HG03196 (cell line): ENCODE data around the gene ARHGAP24.
A peak's percentile ranks its signal among the peaks of the same experiment; 100 is the strongest.
"Not testable (repeated sequence)": the region's sequence is repeated elsewhere in the genome, so short reads cannot be mapped to it uniquely, and the experiment has no call there.

ENCODE experiments used
- ATAC-seq: cut with Tn5 transposase; IDR thresholded peaks from one replicate; pipeline ENCODE4 v1.9.1; 2021; ENCODE audit not compliant: unreplicated experiment

The ARHGAP24 gene

DNA sequence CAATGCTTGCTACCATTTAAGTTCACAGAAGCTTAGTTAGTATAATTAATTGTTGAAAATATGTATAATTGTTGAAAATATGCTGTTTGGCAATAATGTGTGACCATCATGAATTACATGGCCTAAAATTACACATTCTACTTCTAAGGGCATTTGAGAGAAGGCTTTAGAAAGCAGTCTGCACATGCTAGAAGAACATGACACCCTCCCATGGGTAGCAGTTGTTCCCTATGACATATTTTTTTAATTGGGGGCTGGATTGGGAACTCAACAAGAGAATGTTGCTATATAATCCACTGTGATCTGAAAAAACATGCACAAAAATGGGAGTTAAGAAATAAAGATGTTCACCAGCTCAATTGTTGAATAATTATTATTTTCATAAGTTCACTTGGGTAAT, 331.4 kb downstream of the ARHGAP24 start:
- no peak for ATAC-seq

DNA sequence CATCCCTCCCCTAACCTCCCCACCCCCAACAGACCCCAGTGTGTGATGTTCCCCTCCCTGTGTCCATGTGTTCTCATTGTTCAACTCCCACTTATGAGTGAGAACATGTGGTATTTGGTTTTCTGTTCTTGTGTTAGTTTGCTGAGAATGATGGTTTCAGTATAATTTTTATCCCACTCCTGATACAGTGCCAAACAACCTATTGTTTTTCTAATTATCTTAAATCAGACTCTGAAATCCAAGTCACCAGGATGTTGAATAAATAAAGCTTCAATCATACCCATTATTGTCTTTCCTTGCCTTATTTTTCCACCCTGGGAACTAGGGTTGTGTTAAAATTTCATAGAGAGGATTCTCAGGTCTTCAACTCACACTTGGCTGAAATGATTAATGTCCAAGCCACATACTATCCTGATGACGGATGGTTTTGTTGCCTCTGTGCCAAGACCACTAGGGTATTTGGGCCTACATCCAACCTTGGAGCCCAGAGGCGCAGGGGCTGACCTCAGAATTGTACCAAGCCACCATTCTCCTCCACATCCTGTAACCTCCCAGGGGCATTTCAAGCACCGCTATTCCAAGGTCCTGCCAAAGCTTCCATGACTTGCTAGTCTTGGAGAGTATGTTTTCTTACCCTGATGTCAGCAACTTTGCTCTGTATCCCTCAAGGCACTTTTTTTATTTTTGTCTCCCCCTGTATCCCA, 332.4 kb downstream of the ARHGAP24 start:
- no peak for ATAC-seq

DNA sequence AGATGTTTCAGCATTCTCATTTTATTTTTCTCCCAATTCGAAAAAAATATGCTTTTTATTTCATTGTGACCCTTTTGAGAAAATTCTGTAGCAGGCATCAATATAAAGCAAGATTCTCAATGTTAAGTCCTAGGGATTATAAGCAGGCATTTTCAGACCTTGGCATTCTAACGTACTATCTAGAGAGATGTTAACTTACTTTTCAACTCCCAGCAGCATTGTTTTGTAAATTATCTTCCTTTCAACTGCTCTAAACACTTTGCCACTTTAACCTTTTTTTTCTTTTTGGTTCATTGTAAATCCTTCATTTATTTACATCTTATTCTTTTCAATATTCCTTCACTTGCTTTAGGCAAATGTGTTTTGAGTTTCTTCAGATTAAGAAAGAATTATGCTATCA, 333.2 kb downstream of the ARHGAP24 start:
- no peak for ATAC-seq

DNA sequence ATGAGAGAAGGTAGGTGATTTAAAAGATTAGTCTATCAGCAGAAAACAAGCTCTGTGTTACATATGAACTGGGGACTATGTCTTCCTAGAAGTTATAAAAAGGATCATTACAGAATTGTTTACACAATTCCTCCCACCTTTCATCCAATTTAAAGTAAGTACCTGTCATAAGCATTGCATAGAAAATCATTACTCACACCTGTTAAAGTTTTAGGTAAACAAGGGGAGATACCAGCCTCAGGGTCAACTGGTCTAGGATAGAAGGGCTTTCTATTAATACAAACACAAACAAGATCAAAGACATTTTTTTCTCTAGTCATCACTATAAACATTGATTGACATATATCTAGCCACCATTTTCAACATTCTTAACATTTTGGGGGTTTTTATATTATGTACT, 333.9 kb downstream of the ARHGAP24 start:
- ATAC-seq, result no peak

DNA sequence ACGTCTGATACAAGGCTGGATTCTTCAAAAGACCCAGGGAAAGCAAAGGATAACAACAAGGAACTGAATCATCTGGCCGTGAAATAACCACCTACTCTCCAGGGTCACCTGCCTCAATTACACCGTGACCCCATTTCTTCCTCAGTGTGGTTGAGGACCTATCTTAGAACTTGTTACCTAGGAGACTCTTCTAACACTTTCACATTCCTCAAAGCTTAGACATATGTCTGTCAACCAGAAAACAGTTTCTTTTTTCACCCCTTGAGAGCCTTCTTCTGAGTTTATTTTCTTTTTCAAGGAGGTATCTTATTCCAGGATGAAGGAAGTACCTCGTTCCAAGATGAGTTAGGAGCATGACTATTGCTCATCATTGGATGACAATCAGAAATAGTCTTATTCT, 337.8 kb downstream of the ARHGAP24 start:
- ATAC-seq, result no peak

DNA sequence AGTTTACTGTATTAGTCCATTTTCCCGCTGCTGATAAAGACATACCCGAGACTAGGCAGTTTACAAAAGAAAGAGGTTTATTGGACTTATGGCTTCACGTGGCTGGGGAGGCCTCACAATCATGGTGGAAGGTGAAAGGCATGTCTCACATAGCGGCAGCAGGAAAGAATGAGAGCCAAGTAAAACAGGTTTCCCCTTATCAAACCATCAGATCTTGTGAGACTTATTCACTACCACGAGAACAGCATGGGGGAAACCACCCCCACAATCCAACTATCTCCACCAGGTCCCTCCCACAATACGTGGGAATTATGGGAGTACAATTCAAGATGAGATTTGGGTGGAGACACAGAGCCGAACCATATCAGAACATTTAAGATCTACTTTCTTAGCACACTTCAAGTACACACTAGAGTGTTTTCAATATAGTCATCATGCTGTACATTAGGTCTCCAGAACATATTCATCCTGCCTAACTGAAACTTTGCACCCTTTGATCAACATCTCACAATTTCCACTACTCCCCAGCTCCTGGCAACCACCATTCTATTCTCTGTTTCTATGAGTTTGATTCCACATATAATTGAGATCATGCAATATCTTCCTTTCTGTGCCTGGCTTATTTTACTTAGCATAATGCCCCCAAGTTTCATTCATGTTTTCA, 341.0 kb downstream of the ARHGAP24 start:
- no peak for ATAC-seq

DNA sequence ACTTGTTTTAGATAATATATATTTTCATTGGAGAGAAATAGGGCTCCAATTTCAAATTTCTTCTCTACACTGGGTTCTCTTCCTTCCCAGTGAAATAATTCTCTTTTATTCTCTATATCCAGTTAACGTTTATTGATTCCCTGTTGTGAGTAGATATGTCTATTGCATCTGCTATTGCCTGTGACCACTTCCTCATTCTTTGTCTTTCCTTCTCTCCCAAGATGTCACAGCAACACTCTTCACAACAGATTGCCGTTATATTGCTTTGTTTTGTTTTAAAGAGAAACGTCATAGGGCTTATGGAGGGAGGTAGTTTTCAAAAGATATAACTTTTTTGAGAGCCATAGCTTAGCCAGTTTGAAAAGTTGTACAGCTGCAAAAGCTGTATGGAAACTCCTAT, 343.8 kb downstream of the ARHGAP24 start:
- no peak for ATAC-seq

DNA sequence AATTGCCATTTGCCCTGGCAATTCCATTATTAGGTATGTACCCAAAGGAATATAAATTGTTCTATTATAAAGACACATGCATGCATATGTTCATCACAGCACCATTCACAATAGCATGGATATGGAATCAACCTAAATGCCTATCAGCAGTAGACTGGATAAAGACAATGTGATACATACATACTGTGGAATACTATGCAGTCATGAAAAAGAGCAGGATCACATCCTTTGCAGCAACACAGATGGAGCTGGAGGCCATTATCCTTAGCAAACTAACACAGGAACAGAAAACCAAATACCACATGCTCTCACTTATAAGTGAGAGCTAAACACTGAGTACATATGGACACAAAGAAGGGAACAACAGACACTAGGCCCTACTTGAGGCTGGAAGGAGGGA, 345.2 kb downstream of the ARHGAP24 start:
- ATAC-seq, result not testable (repeated sequence)

DNA sequence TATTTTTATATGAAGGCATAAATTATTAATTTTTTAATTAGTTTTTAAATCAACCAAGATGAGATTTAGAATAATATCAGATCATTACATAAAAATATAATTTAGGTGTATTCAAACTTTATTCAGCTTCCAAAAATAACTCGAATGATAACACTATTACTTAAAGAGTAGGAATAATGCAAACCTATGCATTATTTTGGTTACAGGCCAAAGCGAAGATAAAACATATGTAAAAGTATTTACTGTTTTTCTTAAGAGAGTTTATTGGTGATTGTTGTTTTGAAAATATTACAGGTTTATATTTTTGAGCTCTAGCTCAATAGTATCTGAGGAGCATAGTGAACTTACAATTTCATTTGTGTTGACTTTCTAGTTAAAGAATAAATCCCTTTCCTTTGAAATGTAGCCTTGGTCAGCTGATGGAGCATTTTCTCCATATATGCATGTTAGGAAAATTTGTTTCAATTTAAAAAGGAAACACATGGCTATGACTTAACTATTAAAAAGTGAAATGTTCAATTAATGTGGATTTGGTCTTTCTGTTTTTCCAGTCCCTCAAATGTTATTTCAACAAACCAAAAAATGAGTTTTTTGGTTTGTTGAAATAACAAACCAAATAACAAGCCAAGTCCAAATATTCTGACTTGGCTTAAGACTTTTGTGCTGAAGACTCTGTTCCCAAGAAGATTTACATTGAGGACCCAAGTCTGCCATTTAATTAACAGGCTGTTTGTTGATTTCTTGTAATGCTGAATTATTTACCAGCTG, 346.9 kb downstream of the ARHGAP24 start:
- no peak for ATAC-seq

DNA sequence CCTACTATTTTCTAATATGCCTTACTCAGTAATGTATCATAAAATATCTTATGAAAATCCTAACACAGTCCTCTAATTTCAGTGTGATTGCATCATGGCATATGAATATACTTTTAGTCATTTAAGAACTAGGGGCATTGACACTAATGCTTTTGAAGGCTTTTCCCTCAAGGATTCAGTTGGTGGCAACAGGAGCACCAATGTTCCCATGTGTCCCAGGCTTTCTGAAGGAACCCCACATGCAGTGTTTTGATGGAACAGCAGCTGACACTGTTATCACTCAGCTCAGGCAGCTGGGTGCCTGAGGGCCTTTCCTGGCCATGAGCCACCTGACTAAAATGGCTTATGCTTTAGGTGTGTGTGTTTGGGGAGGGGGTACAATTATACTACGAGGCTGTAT, 348.3 kb downstream of the ARHGAP24 start:
- no peak for ATAC-seq

DNA sequence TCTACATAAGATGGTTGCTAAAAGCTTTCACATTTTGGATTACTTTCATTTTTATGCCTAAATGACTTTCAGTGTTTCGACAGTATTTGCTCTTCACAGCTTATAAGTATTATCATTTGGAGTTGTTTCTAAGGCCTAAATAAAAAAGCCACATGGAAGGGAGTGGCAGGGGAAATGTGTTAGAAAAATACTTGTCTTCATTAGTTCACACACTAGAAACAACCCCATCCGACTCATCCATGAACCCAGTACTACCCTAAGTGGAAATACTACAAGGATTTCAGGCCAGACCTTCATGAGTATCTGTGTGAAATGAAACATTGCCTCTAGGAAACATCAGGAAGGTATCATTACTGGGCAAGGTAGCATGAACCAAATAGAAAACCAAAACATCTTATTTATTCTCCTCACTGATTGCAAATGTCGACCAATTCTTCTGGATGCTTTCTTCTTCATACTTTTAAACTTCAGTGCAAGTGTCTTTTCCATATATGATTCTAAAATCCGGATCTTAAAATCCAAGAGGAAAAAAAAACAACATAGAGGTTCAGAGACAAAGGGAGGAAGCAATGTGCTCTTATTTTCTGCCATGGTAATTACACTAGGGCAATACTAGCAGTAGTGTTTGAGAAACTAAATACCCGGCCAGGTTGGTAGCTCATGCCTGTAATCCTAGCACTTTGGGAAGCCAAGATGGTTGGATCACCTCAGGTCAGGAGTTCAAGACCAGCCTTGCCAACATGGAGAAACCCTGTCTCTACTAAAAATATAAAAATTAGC, 349.4 kb downstream of the ARHGAP24 start:
- no peak for ATAC-seq

DNA sequence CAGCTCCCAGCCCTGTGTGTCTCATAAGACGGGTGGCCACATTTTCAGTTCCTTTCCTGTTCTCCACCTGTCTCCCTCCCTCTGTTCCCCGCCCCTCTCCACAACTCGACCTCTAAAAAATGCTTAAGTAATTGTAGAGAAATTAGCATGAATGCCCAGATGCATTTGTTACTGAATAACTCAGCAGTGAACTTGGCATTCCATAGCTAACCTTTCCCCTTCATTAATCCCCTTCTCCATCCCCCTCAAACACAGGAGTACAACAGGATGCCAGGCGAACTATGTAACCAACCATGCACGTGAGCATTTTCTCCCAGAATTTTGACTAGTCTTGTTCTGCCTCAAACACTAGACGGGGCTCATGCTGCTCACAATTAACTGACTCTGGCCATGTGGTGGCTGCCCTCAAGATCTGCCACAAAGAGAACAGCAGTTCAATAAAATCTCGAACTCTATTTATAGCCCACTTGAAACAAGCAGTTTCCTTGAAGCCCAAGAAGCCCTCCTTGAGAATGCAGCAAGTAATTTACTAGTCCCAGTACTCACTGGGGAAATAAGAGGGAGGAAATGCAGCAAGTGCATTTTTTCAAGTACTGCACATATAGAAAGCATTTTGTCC, 351.2 kb downstream of the ARHGAP24 start:
- ATAC-seq, result peak; percentile 57

DNA sequence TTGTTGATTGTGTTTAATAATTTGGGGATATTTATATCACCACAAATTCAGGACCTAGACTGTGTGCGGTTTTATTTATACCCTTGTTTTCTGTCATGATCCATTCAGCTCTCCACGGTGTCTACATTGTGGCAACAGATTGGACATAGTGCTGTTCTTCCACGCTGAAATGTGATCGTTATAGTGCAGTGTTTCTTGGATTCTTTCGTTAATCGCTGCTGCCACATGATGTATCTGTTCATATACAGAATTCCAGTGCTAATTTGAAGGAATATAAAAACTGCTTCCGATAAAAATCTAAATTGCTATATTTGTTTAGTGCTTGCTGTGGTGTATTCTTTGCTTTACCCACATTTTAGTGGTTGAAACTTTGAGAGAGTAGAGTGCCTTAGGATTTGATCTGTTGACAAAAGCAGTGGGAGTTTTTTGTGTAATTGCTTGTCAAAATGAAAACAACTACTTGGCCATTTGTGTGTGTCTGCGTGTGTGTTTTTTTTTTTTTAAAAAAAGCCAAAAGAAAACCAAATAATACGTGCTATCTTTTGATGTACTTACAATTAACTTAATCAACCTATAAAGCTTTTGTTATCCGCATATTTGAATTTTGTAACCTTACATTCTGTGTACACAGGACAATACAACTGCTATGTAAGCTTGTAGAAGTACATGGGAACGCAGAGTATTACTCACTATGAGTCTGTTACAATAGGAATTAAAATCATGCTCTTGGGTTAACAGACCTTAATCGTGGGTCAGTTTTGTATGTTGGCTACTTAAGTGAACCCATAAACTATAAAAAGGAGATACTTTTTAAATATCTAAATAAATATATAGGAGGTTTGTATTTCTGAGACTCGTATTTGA, 353.3 kb downstream of the ARHGAP24 start:
- no peak for ATAC-seq

DNA sequence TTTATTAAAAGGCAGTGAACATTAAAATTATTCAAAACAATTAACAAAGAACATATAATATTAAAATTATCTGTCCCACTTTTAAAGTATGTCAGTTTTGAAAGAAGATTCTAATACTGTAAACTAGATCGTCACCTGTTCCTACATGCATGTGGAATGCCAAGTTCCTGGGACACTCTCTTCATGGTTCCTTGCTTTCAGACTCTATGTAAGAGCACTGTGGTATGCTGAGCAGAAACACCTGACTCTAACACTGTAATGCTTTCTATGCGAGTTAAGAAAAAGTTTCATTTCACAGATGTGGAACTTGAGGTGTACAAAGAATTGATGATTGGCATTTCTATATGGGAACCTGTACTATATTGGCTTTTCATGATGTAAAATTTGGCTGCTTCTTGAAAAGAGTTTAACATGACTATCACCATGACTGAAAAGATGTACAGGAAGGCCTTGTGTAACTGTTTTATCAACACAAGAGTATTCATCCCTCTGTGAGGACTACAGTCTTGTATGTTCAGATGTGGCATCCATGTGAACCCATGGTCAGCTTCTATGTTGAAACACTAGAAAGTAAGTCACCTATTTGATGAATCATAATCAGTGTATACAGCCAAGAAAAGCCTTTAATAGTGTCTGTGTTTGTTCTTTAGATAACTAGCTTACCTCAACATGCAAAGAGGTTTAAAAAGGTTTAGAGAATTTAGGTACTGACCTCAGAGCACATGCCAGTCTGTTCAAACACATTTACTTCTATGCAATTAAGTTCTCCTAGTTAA, 354.5 kb downstream of the ARHGAP24 start:
- no peak for ATAC-seq

DNA sequence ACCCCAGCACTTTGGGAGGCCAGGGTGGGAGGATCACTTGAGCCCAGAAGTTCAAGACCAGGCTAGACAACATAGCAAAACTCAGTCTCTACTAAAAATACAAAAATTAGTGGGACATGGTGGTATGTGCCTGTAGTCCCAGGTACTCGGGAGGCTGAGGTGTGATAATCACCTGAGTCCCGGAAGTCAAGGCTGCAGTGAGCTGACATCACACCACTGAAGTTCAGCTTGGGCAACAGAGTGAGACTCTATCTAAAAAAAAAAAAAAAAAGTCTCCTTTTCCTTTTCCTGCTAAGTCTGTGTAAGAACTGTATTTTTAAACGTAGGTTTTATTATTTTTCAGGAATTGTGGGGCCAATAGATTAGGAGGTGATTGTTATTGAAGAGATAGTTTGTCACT, 356.7 kb downstream of the ARHGAP24 start:
- ATAC-seq, result no peak

DNA sequence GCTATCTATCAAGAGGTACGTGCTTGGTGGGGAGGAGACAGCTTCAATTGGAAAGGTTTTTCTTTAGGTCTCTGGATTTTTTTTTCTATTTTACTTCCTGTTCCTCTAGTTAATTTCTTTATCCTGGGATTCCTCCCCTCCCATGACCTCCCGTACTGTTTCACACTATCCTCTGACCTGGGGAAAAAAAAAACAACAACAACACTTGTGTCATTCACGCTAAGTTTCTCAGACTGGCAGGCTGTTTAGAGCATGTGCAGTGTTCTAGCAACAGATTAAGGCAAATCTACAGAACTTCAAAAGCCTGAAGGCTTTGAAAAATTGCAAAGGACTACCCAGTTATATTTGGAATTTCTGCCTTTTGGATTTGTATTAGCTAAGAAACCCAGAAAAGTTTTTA, 358.4 kb downstream of the ARHGAP24 start:
- no peak for ATAC-seq

DNA sequence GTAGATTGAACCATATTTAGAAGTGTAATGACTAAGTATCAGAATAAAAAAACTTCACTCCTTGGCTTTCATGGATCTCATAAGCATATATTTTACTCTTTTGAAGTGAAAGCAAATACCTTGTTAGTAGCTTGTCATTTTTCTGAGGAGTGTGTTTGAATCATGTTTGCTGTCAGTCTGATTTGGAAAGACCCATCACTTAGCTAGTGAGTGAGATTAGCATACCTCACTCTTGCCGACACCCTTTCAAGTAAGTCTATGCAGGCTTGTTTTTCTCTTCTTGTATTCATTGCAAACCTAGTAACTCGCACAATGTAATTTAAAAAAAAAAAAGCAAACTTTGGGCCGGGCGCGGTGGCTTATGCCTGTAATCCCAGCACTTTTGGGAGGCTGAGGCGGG, 360.0 kb downstream of the ARHGAP24 start:
- ATAC-seq, result no peak

DNA sequence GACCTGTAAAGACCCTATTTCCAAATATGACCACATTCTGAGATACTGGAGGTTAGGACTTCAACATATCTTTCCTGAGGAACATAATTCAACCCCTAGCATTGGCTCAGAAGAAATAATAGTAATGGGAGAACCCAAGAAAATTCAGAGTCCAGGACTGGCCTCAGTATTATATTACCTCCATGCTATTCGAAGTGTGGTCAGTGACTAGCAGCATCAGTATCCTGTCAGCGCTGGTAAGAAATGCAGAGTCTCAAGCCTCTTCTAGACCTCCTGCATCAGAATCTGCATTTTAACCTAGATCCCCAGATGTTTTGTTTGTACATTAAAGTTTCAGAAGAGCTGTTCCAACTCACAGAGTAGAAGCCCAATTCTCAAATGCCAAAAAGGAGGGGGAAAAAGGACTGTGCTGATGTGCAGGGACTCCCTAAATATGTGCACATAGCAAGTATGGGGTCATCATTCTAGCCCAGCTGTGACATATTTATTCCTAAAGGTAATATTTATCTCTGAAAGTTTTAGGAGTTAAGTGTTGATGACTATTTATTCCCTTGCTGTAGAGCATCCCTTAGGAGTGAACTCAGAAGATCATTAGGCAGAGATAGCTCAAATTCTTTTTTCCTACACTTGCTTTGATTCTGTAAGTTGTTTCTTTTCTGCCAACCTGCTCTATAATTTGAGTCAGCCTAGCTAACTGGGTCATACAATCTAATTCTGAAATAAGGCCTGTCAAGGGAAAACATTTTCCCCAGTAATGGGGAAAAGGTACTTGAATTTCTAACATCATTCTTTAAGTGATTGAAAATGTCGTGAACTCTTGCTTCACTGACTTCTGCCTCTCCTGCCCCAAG, 361.9 kb downstream of the ARHGAP24 start:
- ATAC-seq, result no peak

DNA sequence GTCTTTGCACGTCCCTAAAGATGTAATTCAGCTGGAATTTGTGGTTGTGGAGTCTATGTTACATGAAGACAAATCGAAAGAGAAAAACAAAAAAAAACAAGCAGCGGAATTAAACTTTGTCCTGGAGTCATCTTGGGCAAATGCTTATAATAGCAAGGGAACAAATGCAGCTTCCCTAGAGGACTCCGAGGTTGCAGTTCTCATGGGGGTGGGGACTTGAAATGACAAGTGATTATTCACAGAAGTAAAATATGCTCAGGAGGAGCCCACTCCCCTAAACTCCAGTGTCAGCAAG, 362.4 kb downstream of the ARHGAP24 start:
- no peak for ATAC-seq
